Measurements from ENCODE around the gene KCNH1. TPM values are rescaled to one million over a fixed set of nuclear protein-coding genes. Genes with fewer than 3 reads are reported as not detected.
A peak's percentile ranks its signal among the peaks of the same experiment; 100 is the strongest.
"Not testable (repeated sequence)": the region's sequence is repeated elsewhere in the genome, so short reads cannot be mapped to it uniquely, and the experiment has no call there.

KCNH1 gene
- total RNA-seq, 2 experiments from 2014 or later = not detected

GRCh38 chr1:210978316-210978973 is 155.5 kb downstream of the KCNH1 start:
- intact Hi-C loops (cut with micrococcal nuclease) = no loop called here
- no peaks in the 10 kb centered on the region for H3K36me3 Mint-ChIP-seq (ENCODE audit: low read depth)
- no peak overlapping the region for H3K4me3 Mint-ChIP-seq
- no peak for DNase-seq
- H3K27me3 Mint-ChIP-seq (ENCODE audit: low read depth) = no peaks in the 10 kb centered on the region
- H3K9me3 Mint-ChIP-seq = peaks cover 2% of the 10 kb centered on the region
- H3K27ac Mint-ChIP-seq = no peak overlapping the region
- no peaks in the 10 kb centered on the region for H3K4me1 Mint-ChIP-seq (ENCODE audit: low read depth)
- CTCF ChIA-PET = interaction anchor here (0.6 to 0.8 kb wide), 2 partner anchors 80 to 155 kb away, joined by 3 read pairs; partner anchors contain the start of gene KCNH1

DNA sequence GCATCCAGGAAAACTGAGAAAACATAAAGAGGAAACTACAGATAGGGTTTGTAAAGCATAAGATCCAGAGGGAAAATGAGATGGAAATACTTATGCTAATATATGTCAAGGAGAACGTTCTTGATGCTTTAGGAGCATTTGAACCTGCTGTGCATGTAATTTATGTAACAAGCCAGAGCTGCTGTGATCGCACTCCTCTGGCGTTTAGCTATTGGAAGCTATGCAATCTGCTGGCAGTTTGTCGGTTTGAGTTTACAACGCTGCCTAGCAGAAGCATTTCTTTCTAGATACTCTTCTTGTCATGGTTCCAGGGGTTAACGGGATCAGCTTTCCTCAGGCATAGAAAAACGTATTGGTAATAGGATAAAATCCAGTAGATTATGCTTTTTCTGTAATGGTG is 182.7 kb downstream of the KCNH1 start:
- no peak for DNase-seq
- Mint-ChIP-seq H3K27me3 (ENCODE audit: low read depth) (peaks cover 8% of the 10 kb centered on the region), H3K9me3 (no peaks in the 10 kb centered on the region), H3K27ac (no peak overlapping the region), H3K36me3 (ENCODE audit: low read depth) (no peaks in the 10 kb centered on the region), H3K4me1 (ENCODE audit: low read depth) (no peaks in the 10 kb centered on the region), H3K4me3 (no peak overlapping the region)
- CTCF ChIA-PET = interaction anchor here (0.6 to 2.3 kb wide), 4 partner anchors 12 to 504 kb away, joined by 3 to 9 read pairs (median 4); partner anchors contain the start of gene KCNH1
- intact Hi-C loops (cut with micrococcal nuclease) = no loop called here

DNA sequence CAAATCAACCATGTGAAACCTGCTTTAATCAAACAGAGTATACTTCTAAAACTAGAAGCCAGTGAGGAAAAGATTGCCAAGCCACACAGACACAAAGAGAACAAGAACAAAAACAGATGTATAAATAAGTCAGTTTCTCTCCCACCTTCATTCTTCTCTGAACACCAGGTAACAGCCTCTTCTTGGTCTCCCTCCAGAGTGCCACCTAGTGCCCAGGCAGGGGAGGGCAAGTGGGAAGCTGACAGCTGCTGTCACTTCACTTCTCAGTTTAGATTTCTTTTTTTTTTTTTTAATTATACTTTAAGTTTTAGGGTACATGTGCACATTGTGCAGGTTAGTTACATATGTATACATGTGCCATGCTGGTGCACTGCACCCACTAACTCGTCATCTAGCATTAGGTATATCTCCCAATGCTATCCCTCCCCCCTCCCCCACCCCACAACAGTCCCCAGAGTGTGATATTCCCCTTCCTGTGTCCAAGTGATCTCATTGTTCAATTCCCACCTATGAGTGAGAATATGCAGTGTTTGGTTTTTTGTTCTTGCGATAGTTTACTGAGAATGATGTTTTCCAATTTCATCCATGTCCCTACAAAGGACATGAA is 183.9 kb downstream of the KCNH1 start:
- DNase-seq = peak; percentile 78
- H3K36me3 Mint-ChIP-seq (ENCODE audit: low read depth); H3K4me1 Mint-ChIP-seq (ENCODE audit: low read depth); H3K27me3 Mint-ChIP-seq (ENCODE audit: low read depth); H3K27ac Mint-ChIP-seq; H3K4me3 Mint-ChIP-seq; H3K9me3 Mint-ChIP-seq: not testable (repeated sequence)
- CTCF ChIA-PET = interaction anchor here (0.5 to 1.2 kb wide), 7 partner anchors 58 to 587 kb away, joined by 3 to 5 read pairs (median 3); no protein-coding TSS in a partner anchor
- intact Hi-C loops (cut with micrococcal nuclease) = loop anchor here (1.0 kb wide), 2 partner anchors 366 to 502 kb away; no protein-coding TSS in a partner anchor

- Mint-ChIP-seq H3K27me3 (ENCODE audit: low read depth) (peaks cover 2% of the 10 kb centered on the region), H3K9me3 (no peaks in the 10 kb centered on the region), H3K27ac (no peak overlapping the region), H3K4me1 (ENCODE audit: low read depth) (no peaks in the 10 kb centered on the region), H3K36me3 (ENCODE audit: low read depth) (no peaks in the 10 kb centered on the region), H3K4me3 (no peak overlapping the region)
- no peak for DNase-seq
- CTCF ChIA-PET = interaction anchor here (0.5 to 1.2 kb wide), 9 partner anchors 57 to 587 kb away, joined by 3 to 5 read pairs (median 3); no protein-coding TSS in a partner anchor
- intact Hi-C loops (cut with micrococcal nuclease) = no loop called here
Observed at GRCh38 chr1:210949489-210949888, 184.5 kb downstream of the KCNH1 start.

- Mint-ChIP-seq H3K27me3 (ENCODE audit: low read depth) (peaks cover 2% of the 10 kb centered on the region), H3K9me3 (no peaks in the 10 kb centered on the region), H3K36me3 (ENCODE audit: low read depth) (no peaks in the 10 kb centered on the region), H3K27ac (no peak overlapping the region), H3K4me3 (no peak overlapping the region), H3K4me1 (ENCODE audit: low read depth) (no peaks in the 10 kb centered on the region)
- intact Hi-C loops (cut with micrococcal nuclease) = no loop called here
- CTCF ChIA-PET = interaction anchor here (0.6 to 1.2 kb wide), 8 partner anchors 57 to 586 kb away, joined by 3 to 5 read pairs (median 4); no protein-coding TSS in a partner anchor
- no peak for DNase-seq
Observed at GRCh38 chr1:210949039-210949438, 184.9 kb downstream of the KCNH1 start.

DNA sequence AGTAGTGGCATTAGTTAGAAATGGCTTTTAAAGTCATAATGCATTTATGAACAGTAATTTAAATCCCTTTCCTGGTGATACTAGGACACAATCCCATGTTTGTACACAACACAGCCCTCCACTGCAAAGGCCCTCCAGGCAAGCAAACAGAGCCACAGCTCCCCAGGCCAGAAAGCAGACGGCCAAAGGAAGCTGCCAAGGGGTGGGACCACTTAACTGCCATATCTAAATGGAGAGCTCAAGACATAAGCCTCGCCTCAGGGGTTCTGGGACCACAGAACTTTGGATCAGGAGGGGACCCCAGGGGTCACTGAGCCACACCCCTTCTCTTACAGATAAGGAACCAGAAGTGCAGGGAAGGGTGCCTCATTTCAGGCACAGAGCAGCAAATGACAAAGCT is 189.7 kb downstream of the KCNH1 start:
- intact Hi-C loops (cut with micrococcal nuclease) = loop anchor here (5.0 kb wide), 1 partner anchor 188 kb away; the partner anchor contains the start of gene KCNH1
- no peak overlapping the region for H3K27ac Mint-ChIP-seq
- no peaks in the 10 kb centered on the region for H3K9me3 Mint-ChIP-seq
- DNase-seq = no peak
- CTCF ChIA-PET = no interaction called here
- H3K36me3 Mint-ChIP-seq (ENCODE audit: low read depth) = no peaks in the 10 kb centered on the region
- H3K4me1 Mint-ChIP-seq (ENCODE audit: low read depth) = peaks cover 4% of the 10 kb centered on the region
- peaks cover 2% of the 10 kb centered on the region for H3K27me3 Mint-ChIP-seq (ENCODE audit: low read depth)
- no peak overlapping the region for H3K4me3 Mint-ChIP-seq

DNA sequence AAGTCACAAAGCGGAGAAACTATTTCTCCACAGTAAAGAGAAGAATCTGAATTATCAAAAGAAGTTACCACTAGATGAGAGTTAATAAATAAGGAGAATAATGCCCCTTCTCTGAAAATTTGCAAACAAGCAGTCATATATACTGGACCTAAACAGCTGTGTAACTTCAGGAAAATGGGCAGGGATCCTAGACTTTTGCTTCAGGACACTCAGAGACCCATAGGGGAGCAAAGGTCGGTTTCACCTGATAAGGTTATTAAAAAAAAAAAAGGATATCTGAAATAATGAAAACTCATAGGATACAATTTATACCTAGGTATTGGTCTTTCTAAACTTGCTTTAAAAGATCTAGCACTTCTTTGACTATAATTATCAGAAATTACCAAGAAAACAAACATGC is 191.4 kb downstream of the KCNH1 start:
- H3K4me1 Mint-ChIP-seq (ENCODE audit: low read depth) = peaks cover 4% of the 10 kb centered on the region
- CTCF ChIA-PET = no interaction called here
- intact Hi-C loops (cut with micrococcal nuclease) = loop anchor here (5.0 kb wide), 1 partner anchor 190 kb away; the partner anchor contains the start of gene KCNH1
- no peak for DNase-seq
- H3K27me3 Mint-ChIP-seq (ENCODE audit: low read depth) = peaks cover 2% of the 10 kb centered on the region
- H3K27ac Mint-ChIP-seq = no peak overlapping the region
- H3K9me3 Mint-ChIP-seq = no peaks in the 10 kb centered on the region
- H3K4me3 Mint-ChIP-seq = no peak overlapping the region
- no peaks in the 10 kb centered on the region for H3K36me3 Mint-ChIP-seq (ENCODE audit: low read depth)

GRCh38 chr1:210940081-210940617 is 193.8 kb downstream of the KCNH1 start:
- intact Hi-C loops (cut with micrococcal nuclease) = loop anchor here (5.0 kb wide), 1 partner anchor 192 kb away; the partner anchor contains the start of gene KCNH1
- H3K4me1 Mint-ChIP-seq (ENCODE audit: low read depth) = peaks cover 4% of the 10 kb centered on the region

DNA sequence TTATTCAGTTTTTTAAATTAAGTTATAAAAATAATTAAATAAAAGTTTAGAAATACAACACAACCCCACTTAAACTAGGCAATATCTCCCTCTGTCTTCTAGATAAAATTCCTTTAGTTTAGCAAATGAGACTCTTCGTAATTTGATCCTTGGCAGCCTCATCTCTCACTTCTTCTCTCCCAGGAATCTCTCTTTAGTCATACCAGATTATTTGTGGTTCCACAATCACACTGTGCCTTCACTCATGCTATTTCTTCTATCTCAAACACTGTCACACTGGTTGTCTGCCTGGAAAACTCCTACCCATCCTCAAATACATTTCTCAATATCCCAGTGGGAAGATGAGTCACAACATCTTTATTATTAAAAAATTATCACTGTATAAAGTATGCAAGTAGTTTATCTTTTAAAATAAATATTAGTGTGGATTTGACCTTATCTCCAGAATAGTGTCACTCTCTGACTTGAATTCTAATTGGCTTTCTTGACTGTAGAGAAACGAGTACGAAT is 195.5 kb downstream of the KCNH1 start:
- Mint-ChIP-seq H3K4me1 (ENCODE audit: low read depth) (peaks cover 4% of the 10 kb centered on the region), H3K27ac (no peak overlapping the region), H3K27me3 (ENCODE audit: low read depth) (no peaks in the 10 kb centered on the region), H3K36me3 (ENCODE audit: low read depth) (no peaks in the 10 kb centered on the region), H3K9me3 (no peaks in the 10 kb centered on the region), H3K4me3 (no peak overlapping the region)
- DNase-seq = no peak
- intact Hi-C loops (cut with micrococcal nuclease) = no loop called here
- CTCF ChIA-PET = no interaction called here

More at GRCh38 chr1:210940081-210940617, 193.8 kb downstream of the KCNH1 start:
- Mint-ChIP-seq H3K9me3 (no peaks in the 10 kb centered on the region), H3K27ac (no peak overlapping the region), H3K27me3 (ENCODE audit: low read depth) (no peaks in the 10 kb centered on the region), H3K4me3 (no peak overlapping the region), H3K36me3 (ENCODE audit: low read depth) (no peaks in the 10 kb centered on the region)
- CTCF ChIA-PET = no interaction called here
- DNase-seq = no peak

DNA sequence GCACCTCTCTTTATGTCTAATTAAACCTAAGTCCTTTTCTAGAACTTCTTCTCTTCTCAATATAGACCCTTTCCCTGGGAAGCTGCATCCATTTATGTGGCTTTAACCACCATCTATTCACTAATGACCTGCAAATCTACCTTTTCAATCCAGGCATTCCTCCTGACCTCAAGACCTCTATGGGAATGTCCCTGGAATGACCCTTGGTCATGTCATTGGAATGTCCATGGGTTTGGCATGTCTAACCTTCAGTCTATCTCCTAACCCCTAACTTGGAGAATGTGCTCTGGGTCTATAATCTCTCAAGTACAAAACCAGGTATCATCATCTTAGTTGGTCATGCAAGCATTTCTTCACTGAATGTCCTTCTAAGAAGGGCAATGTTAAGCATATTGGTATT is 196.1 kb downstream of the KCNH1 start:
- Mint-ChIP-seq H3K36me3 (ENCODE audit: low read depth) (no peaks in the 10 kb centered on the region), H3K27ac (no peak overlapping the region), H3K27me3 (ENCODE audit: low read depth) (no peaks in the 10 kb centered on the region), H3K9me3 (no peaks in the 10 kb centered on the region), H3K4me1 (ENCODE audit: low read depth) (peaks cover 4% of the 10 kb centered on the region), H3K4me3 (no peak overlapping the region)
- CTCF ChIA-PET = no interaction called here
- DNase-seq = no peak
- intact Hi-C loops (cut with micrococcal nuclease) = no loop called here

GRCh38 chr1:210935905-210936304 is 198.0 kb downstream of the KCNH1 start:
- H3K4me1 Mint-ChIP-seq (ENCODE audit: low read depth) = peaks cover 4% of the 10 kb centered on the region
- no peaks in the 10 kb centered on the region for H3K9me3 Mint-ChIP-seq
- no peak overlapping the region for H3K27ac Mint-ChIP-seq
- no peak for DNase-seq
- CTCF ChIA-PET = no interaction called here
- intact Hi-C loops (cut with micrococcal nuclease) = no loop called here
- no peak overlapping the region for H3K4me3 Mint-ChIP-seq
- no peaks in the 10 kb centered on the region for H3K27me3 Mint-ChIP-seq (ENCODE audit: low read depth)
- no peaks in the 10 kb centered on the region for H3K36me3 Mint-ChIP-seq (ENCODE audit: low read depth)

GRCh38 chr1:210932104-210932503 is 201.8 kb downstream of the KCNH1 start:
- H3K4me1 Mint-ChIP-seq (ENCODE audit: low read depth) = no peaks in the 10 kb centered on the region
- H3K27ac Mint-ChIP-seq = no peak overlapping the region
- intact Hi-C loops (cut with micrococcal nuclease) = no loop called here
- peaks cover 3% of the 10 kb centered on the region for H3K9me3 Mint-ChIP-seq
- peaks cover 9% of the 10 kb centered on the region for H3K27me3 Mint-ChIP-seq (ENCODE audit: low read depth)
- DNase-seq = no peak
- no peaks in the 10 kb centered on the region for H3K36me3 Mint-ChIP-seq (ENCODE audit: low read depth)
- no peak overlapping the region for H3K4me3 Mint-ChIP-seq
- CTCF ChIA-PET = no interaction called here
